IPS DF 4.7 (cell line): ENCODE measurements around the gene PKNOX2.

Experiments
- DNase-seq: peaks from one replicate; pipeline ENCODE4 v3.0.0-alpha.2; 2013; ENCODE audit warnings: low spot score; ENCODE audit errors: extremely low read depth

The PKNOX2 gene

GRCh38 chr11:125468025-125468424 is 303.5 kb downstream of the PKNOX2 start:
- DNase-seq = no peak

- DNase-seq = no peak
Measured at GRCh38 chr11:125468852-125469251, 304.3 kb downstream of the PKNOX2 start.

- DNase-seq = no peak
Measured at GRCh38 chr11:125470355-125470754, 305.8 kb downstream of the PKNOX2 start.

- DNase-seq = no peak
Measured at GRCh38 chr11:125476721-125477120, 312.2 kb downstream of the PKNOX2 start.

- no peak for DNase-seq
Measured at GRCh38 chr11:125479137-125479536, 314.6 kb downstream of the PKNOX2 start.

GRCh38 chr11:125481531-125481930 is 317.0 kb downstream of the PKNOX2 start:
- no peak for DNase-seq
